ENCODE data around the gene HECTD2.
"Not testable (repeated sequence)": the region's sequence is repeated elsewhere in the genome, so short reads cannot be mapped to it uniquely, and the experiment has no call there.

The HECTD2 gene

DNA sequence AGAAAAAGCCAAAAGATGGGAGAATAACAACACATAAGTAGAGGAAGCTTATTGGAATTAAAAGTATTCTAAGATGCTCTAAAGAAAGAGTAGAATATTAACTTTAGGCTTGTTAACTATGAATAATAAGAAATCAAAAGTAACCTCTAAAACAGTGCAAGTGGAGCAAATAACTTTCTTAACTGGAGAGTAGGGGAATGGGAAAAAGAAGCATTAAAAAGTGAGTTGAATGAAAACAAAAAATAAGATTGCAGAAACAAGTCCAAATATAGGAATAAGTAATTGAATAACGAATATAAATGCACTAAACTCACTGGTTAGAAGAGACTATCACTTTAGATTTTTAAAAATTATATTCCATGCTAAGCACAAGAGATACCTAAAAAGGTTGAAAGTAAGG is 63.9 kb downstream of the HECTD2 start:
- DNase-seq (ENCODE audit: low read depth in 2 of 2), result no peak

- DNase-seq (ENCODE audit: low read depth in 2 of 2), result no peak
Measured at GRCh38 chr10:91477236-91477635, 67.1 kb downstream of the HECTD2 start.

DNA sequence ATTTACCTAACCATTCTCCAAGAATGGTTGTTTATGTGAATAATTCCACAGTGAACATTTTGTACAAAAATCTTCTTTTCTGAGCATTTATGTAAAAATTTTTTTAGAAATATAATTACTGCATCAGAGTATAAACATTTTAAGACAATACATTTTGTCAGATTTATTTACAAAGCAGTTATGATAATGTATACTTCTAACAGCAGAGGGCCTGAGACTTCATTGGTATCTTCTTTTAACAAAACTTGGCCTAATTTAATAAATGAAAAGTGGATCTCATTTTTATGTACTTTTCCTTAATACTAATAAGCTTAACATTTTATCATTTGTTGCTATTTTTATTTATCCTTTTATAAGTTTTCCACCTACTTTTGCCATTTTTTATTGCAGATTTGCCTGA is 69.4 kb downstream of the HECTD2 start:
- no peak for DNase-seq (ENCODE audit: low read depth in 2 of 2)

- no peak for DNase-seq (ENCODE audit: low read depth in 2 of 2)
Measured at GRCh38 chr10:91487911-91488582, 77.9 kb downstream of the HECTD2 start.

GRCh38 chr10:91493313-91493712 is 83.2 kb downstream of the HECTD2 start:
- no peak for DNase-seq (ENCODE audit: low read depth in 2 of 2)

DNA sequence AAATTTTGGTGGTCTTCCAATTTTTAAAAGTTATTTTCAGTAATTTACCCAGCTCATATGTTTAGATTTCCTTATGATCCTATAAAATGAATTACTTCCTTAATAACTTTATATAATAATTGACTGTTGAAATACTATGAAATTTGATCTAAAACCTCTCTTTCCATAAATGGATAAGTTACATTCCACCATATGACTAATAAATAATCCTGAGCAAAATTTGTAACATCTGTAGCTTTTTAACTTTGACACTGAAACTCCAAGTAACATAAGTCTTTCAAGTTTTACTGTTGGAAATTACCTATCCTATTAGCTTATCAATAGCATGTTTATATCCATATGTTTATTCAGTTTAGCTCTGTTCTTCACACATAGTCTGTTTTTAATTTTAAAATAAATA is 85.3 kb downstream of the HECTD2 start:
- no peak for DNase-seq (ENCODE audit: low read depth in 2 of 2)

DNA sequence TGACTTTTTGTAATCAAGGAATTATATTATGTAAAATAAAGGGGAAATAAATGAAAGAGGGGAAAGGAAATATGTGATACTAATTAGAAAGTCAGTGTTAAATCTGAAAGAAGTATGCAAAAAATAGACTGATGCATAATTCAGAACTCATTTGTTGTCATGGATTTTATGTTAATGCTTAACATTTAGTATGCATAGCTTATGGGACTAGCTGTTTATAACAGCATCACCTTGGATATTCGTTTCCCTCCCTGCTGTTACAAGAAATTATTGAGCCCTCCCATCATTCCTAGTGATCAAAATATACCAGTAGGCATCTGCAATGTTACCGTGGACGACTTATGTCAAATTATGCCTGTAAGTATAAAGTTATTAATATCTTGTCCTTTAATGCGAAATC is 85.9 kb downstream of the HECTD2 start:
- DNase-seq (ENCODE audit: low read depth in 2 of 2), result no peak

DNA sequence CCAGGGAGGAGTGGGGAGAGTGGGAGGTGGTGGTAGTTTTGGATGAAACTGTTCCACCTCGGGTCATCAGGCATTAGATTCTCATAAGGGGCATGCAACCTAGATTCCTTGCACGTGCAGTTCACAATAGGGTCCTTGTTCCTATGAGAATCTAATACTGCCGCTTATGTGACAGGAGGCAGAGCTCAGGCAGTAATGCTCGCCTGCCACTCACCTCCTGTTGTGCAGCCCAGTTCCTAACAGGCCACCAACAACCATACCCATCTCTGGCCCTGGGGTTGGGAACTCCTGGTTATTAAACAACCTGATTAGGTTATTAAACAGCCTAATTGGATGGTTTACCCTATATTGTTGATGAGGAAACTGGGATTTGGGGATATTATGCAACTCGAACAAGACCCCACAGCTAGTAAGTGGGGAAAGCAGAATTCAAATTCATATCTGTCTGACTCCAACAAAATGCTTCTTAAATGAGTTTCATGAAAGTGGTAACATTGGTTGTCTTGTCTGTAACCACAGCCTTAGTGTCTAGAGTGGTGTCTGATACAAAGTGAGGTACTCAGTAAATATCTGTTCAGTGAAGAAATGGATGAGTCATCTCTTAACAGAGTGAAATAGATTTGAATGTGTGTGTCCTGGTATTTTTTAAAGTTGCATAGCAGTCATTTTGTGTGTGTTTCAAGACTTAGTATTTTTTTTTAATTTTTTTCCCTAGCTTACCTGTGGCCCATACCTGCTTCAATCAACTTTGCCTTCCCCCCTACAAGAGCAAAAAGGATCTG is 101.6 kb downstream of the HECTD2 start:
- DNase-seq (ENCODE audit: low read depth in 2 of 2), result no peak

- no peak for DNase-seq (ENCODE audit: low read depth in 2 of 2)
Measured at GRCh38 chr10:91512458-91512857, 102.3 kb downstream of the HECTD2 start.

DNA sequence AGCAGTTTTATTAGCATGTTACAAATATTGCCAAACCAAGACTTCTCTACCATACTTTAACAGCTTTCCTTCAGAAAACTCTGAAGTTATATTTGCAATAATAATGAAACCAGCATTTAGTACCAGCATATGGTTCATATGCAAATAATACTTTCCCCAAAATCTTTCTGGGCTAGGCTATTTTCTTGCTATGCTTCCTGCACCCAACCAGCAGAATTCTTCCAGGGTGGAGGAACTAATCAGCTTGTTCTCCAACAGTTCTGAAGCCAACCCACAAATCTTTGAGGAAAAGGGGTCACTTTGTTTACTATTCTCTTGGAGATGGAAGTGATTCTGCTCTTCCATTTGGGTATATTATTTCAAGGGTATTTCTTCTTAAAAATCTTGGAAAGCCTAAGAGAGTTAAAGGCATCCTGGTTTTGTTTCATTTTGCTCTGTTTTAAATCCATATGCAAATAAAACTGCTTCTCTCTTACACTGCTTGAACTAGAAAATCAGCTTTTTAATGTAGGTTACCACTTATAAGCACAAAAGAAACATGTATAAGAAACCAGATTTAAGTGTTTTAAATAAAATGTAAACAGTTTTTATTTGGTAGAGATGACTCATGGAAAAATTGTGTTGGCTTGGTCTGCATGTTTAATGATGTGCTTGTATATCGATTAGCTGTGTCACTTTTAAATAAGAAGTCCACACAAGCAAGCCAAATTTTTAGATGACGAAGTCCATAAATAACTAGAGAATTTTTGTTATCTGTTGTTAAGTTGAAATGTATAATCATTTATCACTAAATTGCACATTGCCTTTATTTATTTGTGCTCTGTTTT is 103.7 kb downstream of the HECTD2 start:
- no peak for DNase-seq (ENCODE audit: low read depth in 2 of 2)

GRCh38 chr10:91514787-91515186 is 104.6 kb downstream of the HECTD2 start:
- DNase-seq (ENCODE audit: low read depth in 2 of 2), result no peak

GRCh38 chr10:91517394-91517793 is 107.2 kb downstream of the HECTD2 start:
- no peak for DNase-seq (ENCODE audit: low read depth in 2 of 2)

- DNase-seq (ENCODE audit: low read depth in 2 of 2), result no peak
Measured at GRCh38 chr10:91519899-91520514, 109.9 kb downstream of the HECTD2 start.

DNA sequence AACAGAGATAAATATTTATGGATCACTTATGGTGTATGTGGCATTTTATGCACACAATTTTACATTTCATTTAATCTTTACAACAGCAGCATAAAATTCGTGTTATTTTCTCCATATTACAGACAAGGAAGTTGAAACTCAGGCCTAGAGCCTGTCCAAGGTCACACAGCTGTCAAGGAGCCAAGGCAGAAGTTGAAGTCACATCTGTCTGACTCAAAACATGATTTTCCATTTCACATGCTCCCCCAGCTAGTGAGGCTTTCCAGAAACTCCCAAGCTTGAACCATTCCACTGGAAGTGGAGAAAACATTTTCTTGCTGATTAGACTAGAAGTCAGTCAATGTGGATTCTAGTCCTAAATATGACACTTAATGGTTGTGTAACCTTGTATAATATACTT is 110.5 kb downstream of the HECTD2 start:
- no peak for DNase-seq (ENCODE audit: low read depth in 2 of 2)

- no peak for DNase-seq (ENCODE audit: low read depth in 2 of 2)
Measured at GRCh38 chr10:91521439-91521838, 111.3 kb downstream of the HECTD2 start.

GRCh38 chr10:91525896-91526712 is 116.0 kb downstream of the HECTD2 start:
- no peak for DNase-seq (ENCODE audit: low read depth in 2 of 2)

- no peak for DNase-seq (ENCODE audit: low read depth in 2 of 2)
Measured at GRCh38 chr10:91528080-91528479, 117.9 kb downstream of the HECTD2 start.

DNA sequence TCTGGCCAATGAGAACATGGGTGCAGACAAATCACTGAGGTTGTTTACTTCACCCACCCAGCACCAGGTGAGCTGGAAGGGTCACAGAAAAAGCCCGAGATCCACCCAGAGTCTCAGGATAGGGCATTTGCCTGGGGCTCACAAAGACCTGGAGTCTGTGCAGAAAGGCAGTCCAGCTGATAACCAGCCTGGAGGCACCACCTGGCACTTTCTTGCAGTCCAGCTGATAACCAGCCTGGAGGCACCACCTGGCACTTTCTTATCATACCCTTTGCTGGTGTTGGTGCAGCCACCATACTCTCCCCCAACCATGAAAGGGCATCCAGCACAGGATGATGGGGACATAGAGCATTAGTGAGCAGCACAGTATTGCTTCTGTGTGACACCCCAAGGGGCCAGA is 118.6 kb downstream of the HECTD2 start:
- no peak for DNase-seq (ENCODE audit: low read depth in 2 of 2)

GRCh38 chr10:91534789-91535188 is 124.6 kb downstream of the HECTD2 start:
- DNase-seq (ENCODE audit: low read depth in 2 of 2), result not testable (repeated sequence)

DNA sequence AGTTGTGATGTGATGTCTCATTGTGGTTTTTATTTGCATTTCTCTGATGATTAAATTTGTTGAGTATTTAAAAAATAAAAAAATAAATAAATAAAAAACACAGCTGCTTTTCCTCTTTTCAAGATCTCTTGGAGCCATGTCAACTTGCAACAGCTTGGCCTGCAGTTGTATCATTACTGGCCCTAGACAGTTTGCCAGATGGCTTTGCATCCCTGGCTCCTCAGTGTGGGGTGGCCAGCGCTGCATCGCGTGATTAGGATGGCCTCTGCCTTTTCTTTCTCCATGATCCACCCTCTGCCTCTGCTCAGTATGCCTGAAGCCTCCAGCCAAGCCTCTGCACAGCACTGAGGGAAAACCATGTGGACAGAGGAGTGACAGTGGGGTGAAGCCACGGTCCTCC is 126.0 kb downstream of the HECTD2 start:
- DNase-seq (ENCODE audit: low read depth in 2 of 2), result no peak

DNA sequence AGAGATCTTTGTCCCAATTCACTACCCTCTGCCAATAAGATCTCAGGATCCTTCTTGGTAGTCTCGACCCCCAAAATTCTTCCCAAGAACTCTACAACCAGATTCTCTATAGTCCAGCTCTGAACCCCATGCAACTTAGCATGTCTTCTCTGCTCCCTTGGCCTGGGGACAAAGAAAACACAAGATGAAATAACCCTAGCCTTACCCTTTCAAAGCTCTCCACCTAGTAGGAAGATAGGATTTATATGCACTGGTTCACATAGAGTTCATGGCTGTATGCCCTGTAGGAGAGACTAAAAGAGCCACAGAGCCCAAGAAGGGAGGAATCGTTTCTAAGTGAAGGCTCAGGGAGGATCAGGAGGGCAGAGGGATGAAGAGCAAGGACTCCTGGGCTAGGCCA is 126.6 kb downstream of the HECTD2 start:
- no peak for DNase-seq (ENCODE audit: low read depth in 2 of 2)

Data from stimulated activated CD8-positive, alpha-beta memory T cell treated with anti-CD3 and anti-CD28 coated beads, Interleukin-15, amount 100 ng/mL, for 48 hours (primary cell).